HEK293T (cell line): ENCODE measurements around the gene MCF2L.

Experiments
- ARNT ChIP-seq: fragments of 450-650 bp; IDR thresholded peaks from 2 replicates; pipeline ENCODE4 v1.6.1; 2017; ENCODE audit warnings: mild to moderate bottlenecking
- BHLHE40 ChIP-seq: fragments of 450-650 bp; IDR thresholded peaks from 2 replicates; pipeline ENCODE4 v1.6.1; 2016; ENCODE audit warnings: mild to moderate bottlenecking, moderate library complexity, borderline replicate concordance
- ELF4 ChIP-seq: fragments of 450-650 bp; IDR thresholded peaks from 2 replicates; pipeline ENCODE4 v1.6.1; 2017; ENCODE audit warnings: antibody characterized with exemption
- FOXA1 ChIP-seq: fragments of 450-650 bp; IDR thresholded peaks from 2 replicates; pipeline ENCODE4 v1.6.1; 2016; ENCODE audit warnings: mild to moderate bottlenecking
- FOXM1 ChIP-seq: fragments of 450-650 bp; IDR thresholded peaks from 2 replicates; pipeline ENCODE4 v1.6.1; 2017; ENCODE audit warnings: mild to moderate bottlenecking, borderline replicate concordance
- HDGF ChIP-seq: fragments of 450-650 bp; IDR thresholded peaks from 2 replicates; pipeline ENCODE4 v1.6.1; 2017; ENCODE audit warnings: antibody characterized with exemption, borderline replicate concordance
- NFRKB ChIP-seq: fragments of 450-650 bp; IDR thresholded peaks from 2 replicates; pipeline ENCODE4 v1.6.1; 2016; ENCODE audit warnings: mild to moderate bottlenecking, moderate library complexity
- SP1 ChIP-seq: fragments of 450-650 bp; IDR thresholded peaks from 2 replicates; pipeline ENCODE4 v1.6.1; 2017
- SUZ12 ChIP-seq: fragments of 450-650 bp; IDR thresholded peaks from 2 replicates; pipeline ENCODE4 v1.6.1; 2016; ENCODE audit warnings: mild to moderate bottlenecking
- ZNF384 ChIP-seq: fragments of 450-650 bp; IDR thresholded peaks from 2 replicates; pipeline ENCODE4 v1.6.1; 2016

DNA sequence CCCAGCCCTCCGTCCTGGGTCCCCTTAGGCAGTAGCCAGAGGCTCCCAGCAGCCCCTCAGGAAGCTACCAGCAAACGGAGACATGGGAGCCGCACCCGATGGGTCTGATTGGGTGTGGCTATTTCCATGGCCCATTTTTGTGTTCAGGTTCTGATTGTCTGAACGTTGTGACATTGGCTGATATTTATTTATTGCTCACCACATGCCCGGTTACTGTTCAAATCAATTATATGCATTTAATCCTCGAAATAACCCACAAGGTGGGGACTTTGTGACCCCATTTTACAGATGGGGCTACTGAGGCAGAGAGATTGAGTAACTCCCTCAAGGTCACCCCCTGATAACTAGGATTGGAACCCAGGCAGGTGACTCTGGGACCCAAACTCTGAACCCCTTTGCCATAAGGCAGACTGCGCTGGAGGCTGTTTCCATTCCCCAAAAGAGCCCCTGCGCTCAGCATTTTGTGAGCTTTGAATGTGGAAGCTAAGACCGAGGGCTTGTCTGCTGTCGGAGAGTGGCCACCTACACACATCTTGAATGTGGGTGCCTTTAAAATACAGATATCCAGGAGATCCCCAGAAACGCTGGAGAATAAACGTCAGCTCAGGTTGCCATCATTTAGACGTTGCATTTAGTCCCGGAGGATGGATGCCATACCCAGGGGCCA lies 13.6 kb upstream of the MCF2L start:
- TF ChIP-seq NFRKB, result no peak
- TF ChIP-seq ZNF384, result no peak
- no peak for TF ChIP-seq SP1
- TF ChIP-seq FOXM1, result no peak
- no peak for TF ChIP-seq ELF4
- no peak for TF ChIP-seq ARNT
- no peak for TF ChIP-seq SUZ12
- no peak for TF ChIP-seq BHLHE40
- TF ChIP-seq HDGF, result no peak
- no peak for TF ChIP-seq FOXA1
